HEK293T (cell line): Measurements from ENCODE around the gene ACMSD.
"Not testable (repeated sequence)": the region's sequence is repeated elsewhere in the genome, so short reads cannot be mapped to it uniquely, and the experiment has no call there.

Experiments
- CTCF ChIA-PET: fragments of 350-600 bp; formaldehyde crosslinking; extraction: SDS; loops from one replicate; lab custom pipeline; 2021; ENCODE audit warnings: antibody characterized with exemption, inconsistent platforms; lab: Yijun Ruan, JAX
- POLR2A ChIA-PET: fragments of 350-600 bp; formaldehyde crosslinking; extraction: SDS; loops from one replicate; lab custom pipeline; 2020; ENCODE audit warnings: antibody characterized with exemption, inconsistent platforms; lab: Yijun Ruan, JAX
- DNase-seq: peaks from one replicate; pipeline ENCODE4 v3.0.0; 2012; ENCODE audit warnings: mixed read lengths; ENCODE audit errors: extremely low spot score
- ARNT ChIP-seq: fragments of 450-650 bp; IDR thresholded peaks from 2 replicates; pipeline ENCODE4 v1.6.1; 2017; ENCODE audit warnings: mild to moderate bottlenecking
- BHLHE40 ChIP-seq: fragments of 450-650 bp; IDR thresholded peaks from 2 replicates; pipeline ENCODE4 v1.6.1; 2016; ENCODE audit warnings: mild to moderate bottlenecking, moderate library complexity, borderline replicate concordance
- CTBP1 ChIP-seq: fragments of 450-650 bp; IDR thresholded peaks from 2 replicates; pipeline ENCODE4 v1.6.1; 2016; ENCODE audit warnings: borderline replicate concordance
- ELF4 ChIP-seq: fragments of 450-650 bp; IDR thresholded peaks from 2 replicates; pipeline ENCODE4 v1.6.1; 2017; ENCODE audit warnings: antibody characterized with exemption
- FOXA1 ChIP-seq: fragments of 450-650 bp; IDR thresholded peaks from 2 replicates; pipeline ENCODE4 v1.6.1; 2016; ENCODE audit warnings: mild to moderate bottlenecking
- FOXK2 ChIP-seq: fragments of 450-650 bp; IDR thresholded peaks from 2 replicates; pipeline ENCODE4 v1.6.1; 2016; ENCODE audit warnings: mild to moderate bottlenecking
- FOXM1 ChIP-seq: fragments of 450-650 bp; IDR thresholded peaks from 2 replicates; pipeline ENCODE4 v1.6.1; 2017; ENCODE audit warnings: mild to moderate bottlenecking, borderline replicate concordance
- HDGF ChIP-seq: fragments of 450-650 bp; IDR thresholded peaks from 2 replicates; pipeline ENCODE4 v1.6.1; 2017; ENCODE audit warnings: antibody characterized with exemption, borderline replicate concordance
- L3MBTL2 ChIP-seq: fragments of 450-650 bp; conservative IDR thresholded peaks from 2 replicates; pipeline ENCODE4 v1.6.1; 2016; ENCODE audit warnings: mild to moderate bottlenecking
- LEF1 ChIP-seq: fragments of 450-650 bp; IDR thresholded peaks from 2 replicates; pipeline ENCODE4 v1.6.1; 2017; ENCODE audit warnings: mild to moderate bottlenecking, borderline replicate concordance
- NFRKB ChIP-seq: fragments of 450-650 bp; IDR thresholded peaks from 2 replicates; pipeline ENCODE4 v1.6.1; 2016; ENCODE audit warnings: mild to moderate bottlenecking, moderate library complexity
- PKNOX1 ChIP-seq: fragments of 450-650 bp; IDR thresholded peaks from 2 replicates; pipeline ENCODE4 v1.6.1; 2016
- SP1 ChIP-seq: fragments of 450-650 bp; IDR thresholded peaks from 2 replicates; pipeline ENCODE4 v1.6.1; 2017
- SUZ12 ChIP-seq: fragments of 450-650 bp; IDR thresholded peaks from 2 replicates; pipeline ENCODE4 v1.6.1; 2016; ENCODE audit warnings: mild to moderate bottlenecking
- TARDBP ChIP-seq: fragments of 450-650 bp; IDR thresholded peaks from 2 replicates; pipeline ENCODE4 v1.6.1; 2016
- ZNF384 ChIP-seq: fragments of 450-650 bp; IDR thresholded peaks from 2 replicates; pipeline ENCODE4 v1.6.1; 2016

Gene ACMSD

GRCh38 chr2:134892282-134893035 is 54.0 kb downstream of the ACMSD start:
- ChIA-PET POLR2A (no interaction called here), CTCF (interaction anchor here (1.0 kb wide), 1 partner anchor 441 kb away, joined by 3 read pairs; no protein-coding TSS in a partner anchor)
- TF ChIP-seq ZNF384 (no peak), ARNT (no peak), HDGF (no peak), NFRKB (no peak), LEF1 (no peak), FOXA1 (no peak), FOXM1 (no peak), ELF4 (no peak), CTBP1 (no peak), FOXK2 (no peak)
- DNase-seq = no peak

- no peak for TF ChIP-seq TARDBP
- TF ChIP-seq FOXK2 = no peak
- no peak for TF ChIP-seq BHLHE40
- no peak for TF ChIP-seq FOXA1
- no peak for TF ChIP-seq L3MBTL2
- no peak for TF ChIP-seq HDGF
- TF ChIP-seq CTBP1 = no peak
- no peak for TF ChIP-seq ELF4
- no peak for TF ChIP-seq PKNOX1
- TF ChIP-seq ARNT = no peak
- TF ChIP-seq LEF1 = no peak
- TF ChIP-seq SP1 = no peak
- no peak for TF ChIP-seq NFRKB
- no peak for TF ChIP-seq ZNF384
- no peak for TF ChIP-seq SUZ12
- no peak for TF ChIP-seq FOXM1
- ChIA-PET POLR2A (no interaction called here), CTCF (interaction anchor here (0.6 to 0.7 kb wide), 2 partner anchors 38 to 506 kb away, joined by 3 read pairs; no protein-coding TSS in a partner anchor)
- DNase-seq = no peak
Observed at GRCh38 chr2:134897932-134898331, 59.5 kb downstream of the ACMSD start.

GRCh38 chr2:134899204-134899603 is 60.8 kb downstream of the ACMSD start:
- TF ChIP-seq NFRKB (no peak), ZNF384 (no peak), SUZ12 (no peak), PKNOX1 (no peak), TARDBP (no peak)
- no peak for DNase-seq
- ChIA-PET POLR2A (no interaction called here), CTCF (no interaction called here)

GRCh38 chr2:134900151-134900550 is 61.7 kb downstream of the ACMSD start:
- ChIA-PET CTCF (no interaction called here), POLR2A (no interaction called here)
- no peak for DNase-seq
- TF ChIP-seq FOXK2 = no peak
- TF ChIP-seq FOXA1 = no peak
- no peak for TF ChIP-seq ELF4
- TF ChIP-seq HDGF = no peak
- no peak for TF ChIP-seq BHLHE40
- no peak for TF ChIP-seq FOXM1
- no peak for TF ChIP-seq LEF1
- no peak for TF ChIP-seq SUZ12
- TF ChIP-seq SP1 = no peak
- TF ChIP-seq L3MBTL2 = no peak

GRCh38 chr2:134903701-134904100 is 65.3 kb downstream of the ACMSD start:
- CTCF ChIA-PET = interaction anchor here (0.8 kb wide), 1 partner anchor 452 kb away, joined by 3 read pairs; no protein-coding TSS in a partner anchor
- DNase-seq, POLR2A ChIA-PET: not testable (repeated sequence)

GRCh38 chr2:134905168-134905567 is 66.8 kb downstream of the ACMSD start:
- TF ChIP-seq NFRKB = no peak
- TF ChIP-seq LEF1 = no peak
- CTCF ChIA-PET = no interaction called here
- POLR2A ChIA-PET = no interaction called here
- DNase-seq = no peak

GRCh38 chr2:134906726-134907125 is 68.3 kb downstream of the ACMSD start:
- ChIA-PET CTCF (interaction anchor here (0.6 kb wide), 1 partner anchor 8 kb away, joined by 10 read pairs; no protein-coding TSS in a partner anchor), POLR2A (no interaction called here)
- no peak for TF ChIP-seq HDGF
- TF ChIP-seq NFRKB = no peak

GRCh38 chr2:134907441-134908116 is 69.2 kb downstream of the ACMSD start:
- POLR2A ChIA-PET, CTCF ChIA-PET, DNase-seq: not testable (repeated sequence)

More at GRCh38 chr2:134906726-134907125, 68.3 kb downstream of the ACMSD start:
- no peak for DNase-seq
